ENCODE measurements around the gene LARGE1.

GRCh38 chr22:33465554-33465953 lies 454.7 kb downstream of the LARGE1 start:
- TF ChIP-seq, protein P1, sequence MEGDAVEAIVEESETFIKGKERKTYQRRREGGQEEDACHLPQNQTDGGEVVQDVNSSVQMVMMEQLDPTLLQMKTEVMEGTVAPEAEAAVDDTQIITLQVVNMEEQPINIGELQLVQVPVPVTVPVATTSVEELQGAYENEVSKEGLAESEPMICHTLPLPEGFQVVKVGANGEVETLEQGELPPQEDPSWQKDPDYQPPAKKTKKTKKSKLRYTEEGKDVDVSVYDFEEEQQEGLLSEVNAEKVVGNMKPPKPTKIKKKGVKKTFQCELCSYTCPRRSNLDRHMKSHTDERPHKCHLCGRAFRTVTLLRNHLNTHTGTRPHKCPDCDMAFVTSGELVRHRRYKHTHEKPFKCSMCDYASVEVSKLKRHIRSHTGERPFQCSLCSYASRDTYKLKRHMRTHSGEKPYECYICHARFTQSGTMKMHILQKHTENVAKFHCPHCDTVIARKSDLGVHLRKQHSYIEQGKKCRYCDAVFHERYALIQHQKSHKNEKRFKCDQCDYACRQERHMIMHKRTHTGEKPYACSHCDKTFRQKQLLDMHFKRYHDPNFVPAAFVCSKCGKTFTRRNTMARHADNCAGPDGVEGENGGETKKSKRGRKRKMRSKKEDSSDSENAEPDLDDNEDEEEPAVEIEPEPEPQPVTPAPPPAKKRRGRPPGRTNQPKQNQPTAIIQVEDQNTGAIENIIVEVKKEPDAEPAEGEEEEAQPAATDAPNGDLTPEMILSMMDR (IDR thresholded peaks at IDR 0.05 in 2 of 3, conservative IDR thresholded peaks at IDR 0.05 in 1 of 3; ENCODE audit: insufficient read depth in 2 of 3, low read depth in 1 of 3, low read length in 3 of 3) = no peak
- TF ChIP-seq UBTF (IDR thresholded peaks at IDR 0.05; ENCODE audit: borderline replicate concordance in 1 of 2, low read depth in 2 of 2, low read length in 2 of 2) (no peak), RERE (CRISPR knock-in tag; IDR thresholded peaks at IDR 0.05; ENCODE audit: borderline replicate concordance) (no peak)

Measured in K562 (cell line).